HG03575 (cell line): ENCODE results near the gene KLHDC8A.

Experiments used
- ATAC-seq: cut with Tn5 transposase; IDR thresholded peaks from one replicate; pipeline ENCODE4 v1.9.1; 2021; ENCODE audit not compliant: unreplicated experiment, insufficient number of reproducible peaks, low FRiP score; ENCODE audit errors: extremely low read depth

The KLHDC8A gene

GRCh38 chr1:205325334-205325884, 31.3 kb downstream of the KLHDC8A start:
- no peak for ATAC-seq

- ATAC-seq = no peak
Observed at GRCh38 chr1:205324781-205325180, 31.9 kb downstream of the KLHDC8A start.

- ATAC-seq = no peak
Observed at GRCh38 chr1:205323794-205324193, 32.9 kb downstream of the KLHDC8A start.

- ATAC-seq = no peak
Observed at GRCh38 chr1:205321959-205322283, 34.8 kb downstream of the KLHDC8A start.

GRCh38 chr1:205321162-205321958, 35.4 kb downstream of the KLHDC8A start, which contains the start of gene NUAK2:
Gene NUAK2 (minus strand): TSS chr1:205321745. CDS start chr1:205321628, 117 bp downstream.
- ATAC-seq = no peak

GRCh38 chr1:205319081-205320018, 37.4 kb downstream of the KLHDC8A start:
- no peak for ATAC-seq

- no peak for ATAC-seq
Observed at GRCh38 chr1:205318231-205318991, 38.3 kb downstream of the KLHDC8A start.

- no peak for ATAC-seq
Observed at GRCh38 chr1:205317311-205317917, 39.3 kb downstream of the KLHDC8A start.

- no peak for ATAC-seq
Observed at GRCh38 chr1:205316161-205316566, 40.6 kb downstream of the KLHDC8A start.

- ATAC-seq = no peak
Observed at GRCh38 chr1:205315008-205315618, 41.6 kb downstream of the KLHDC8A start.

- no peak for ATAC-seq
Observed at GRCh38 chr1:205313563-205314308, 43.0 kb downstream of the KLHDC8A start.

GRCh38 chr1:205312866-205313562, 43.7 kb downstream of the KLHDC8A start:
- ATAC-seq = no peak

GRCh38 chr1:205310976-205311704, 45.6 kb downstream of the KLHDC8A start:
- ATAC-seq = no peak

GRCh38 chr1:205309741-205310140, 47.0 kb downstream of the KLHDC8A start:
- ATAC-seq = no peak

GRCh38 chr1:205306929-205307566, 49.7 kb downstream of the KLHDC8A start:
- no peak for ATAC-seq

- ATAC-seq = no peak
Observed at GRCh38 chr1:205304695-205305070, 52.0 kb downstream of the KLHDC8A start.
